Karpas-422 (cell line): ENCODE results near the gene DOCK11. TPM values are rescaled to one million over a fixed set of nuclear protein-coding genes. Genes with fewer than 3 reads are reported as not detected.

Source experiments
- DNase-seq: peaks from one replicate; pipeline ENCODE4 v3.0.0-alpha.2; 2015
- H2AFZ ChIP-seq: fragments of 200-600 bp; sonication (generic); 2 replicates; pipeline ENCODE4 v1.6.1; 2014; ENCODE audit warnings: antibody characterized with exemption, low read length, mixed read lengths
- H3K27ac ChIP-seq: fragments of 200-600 bp; sonication (generic); 2 replicates; pipeline ENCODE4 v1.5.1; 2014; ENCODE audit warnings: mild to moderate bottlenecking, low read length, moderate library complexity
- H3K27me3 ChIP-seq: fragments of 200-600 bp; sonication (generic); 2 replicates; pipeline ENCODE4 v1.6.1; 2014; ENCODE audit warnings: low read length, mixed read lengths
- H3K36me3 ChIP-seq: fragments of 200-600 bp; sonication (generic); 2 replicates; pipeline ENCODE4 v1.6.1; 2014; ENCODE audit warnings: low read length, mixed read lengths; ENCODE audit not compliant: insufficient read depth
- H3K4me1 ChIP-seq: fragments of 200-600 bp; sonication (generic); 2 replicates; pipeline ENCODE4 v1.6.1; 2014; ENCODE audit warnings: mild to moderate bottlenecking, low read length, mixed read lengths
- H3K4me2 ChIP-seq: fragments of 200-600 bp; sonication (generic); 2 replicates; pipeline ENCODE4 v1.6.1; 2014; ENCODE audit warnings: low read length, low read depth, mild to moderate bottlenecking; ENCODE audit not compliant: poor library complexity, severe bottlenecking
- H3K4me3 ChIP-seq: fragments of 200-600 bp; sonication (generic); 2 replicates; pipeline ENCODE4 v1.5.1; 2014; ENCODE audit warnings: mild to moderate bottlenecking, antibody characterized with exemption, low read length, mixed read lengths
- H3K79me2 ChIP-seq: fragments of 200-600 bp; sonication (generic); 2 replicates; pipeline ENCODE4 v1.6.1; 2014; ENCODE audit warnings: mild to moderate bottlenecking, low read length, mixed read lengths
- H3K9ac ChIP-seq: fragments of 200-600 bp; sonication (generic); 2 replicates; pipeline ENCODE4 v1.6.0; 2014; ENCODE audit warnings: low read length
- H3K9me2 ChIP-seq: fragments of 200-600 bp; sonication (generic), shearing (Covaris generic); replicated peaks from 2 replicates; pipeline ENCODE4 v1.6.0; 2014; ENCODE audit warnings: mild to moderate bottlenecking, low read length, moderate library complexity; ENCODE audit not compliant: insufficient read depth
- H3K9me3 ChIP-seq: fragments of 300-700, 200-600 bp; sonication (generic); 2 replicates; pipeline ENCODE4 v1.6.1; 2014; ENCODE audit warnings: low read length, mixed read lengths
- H4K20me1 ChIP-seq: fragments of 200-600 bp; sonication (generic); 2 replicates; pipeline ENCODE4 v1.6.1; 2014; ENCODE audit warnings: mild to moderate bottlenecking, antibody characterized with exemption, low read length, low read depth; ENCODE audit not compliant: insufficient read depth
- total RNA-seq: library from RNA; depleted of rRNA; stranded (reverse); fragments of >200 nt; shearing (Covaris generic); gene quantifications from 2 replicates; pipeline ENCODE4 v1.2.3, GENCODE V29; 2014; ENCODE audit warnings: low replicate concordance

DOCK11 gene
- total RNA-seq, 1 experiment from 2014 or later: 70.5 TPM

- peak overlapping the region; percentile 51 for H3K4me2 ChIP-seq
- peak; percentile 43 for DNase-seq
Observed at GRCh38 chrX:118528071-118528737, 32.6 kb downstream of the DOCK11 start.

GRCh38 chrX:118530219-118530911 lies 34.8 kb downstream of the DOCK11 start:
- Histone ChIP-seq H3K4me1 (peaks cover 72% of the 10 kb centered on the region), H3K4me2 (peak overlapping the region; percentile 38)

More at GRCh38 chrX:118528071-118528737, 32.6 kb downstream of the DOCK11 start:
- peaks cover 72% of the 10 kb centered on the region for H3K79me2 ChIP-seq
- H3K4me1 ChIP-seq: peaks cover 50% of the 10 kb centered on the region
- H3K4me3 ChIP-seq: peak overlapping the region; percentile 53
- H3K9me2 ChIP-seq: no peaks in the 10 kb centered on the region
- no peaks in the 10 kb centered on the region for H3K9me3 ChIP-seq
- H2AFZ ChIP-seq: no peak overlapping the region
- no peaks in the 10 kb centered on the region for H3K36me3 ChIP-seq
- no peaks in the 10 kb centered on the region for H4K20me1 ChIP-seq
- peak overlapping the region; percentile 56 for H3K9ac ChIP-seq
- no peaks in the 10 kb centered on the region for H3K27me3 ChIP-seq
- H3K27ac ChIP-seq: peak overlapping the region; percentile 52

GRCh38 chrX:118534716-118535493 lies 39.3 kb downstream of the DOCK11 start:
- Histone ChIP-seq H3K79me2 (peaks cover 67% of the 10 kb centered on the region), H3K27ac (peak overlapping the region; percentile 84), H3K9me3 (no peaks in the 10 kb centered on the region), H3K9ac (no peak overlapping the region), H3K27me3 (no peaks in the 10 kb centered on the region), H3K9me2 (no peaks in the 10 kb centered on the region), H2AFZ (no peak overlapping the region), H3K4me3 (no peak overlapping the region), H3K4me2 (peak overlapping the region; percentile 68), H3K36me3 (no peaks in the 10 kb centered on the region), H4K20me1 (no peaks in the 10 kb centered on the region), H3K4me1 (peaks cover 68% of the 10 kb centered on the region)
- DNase-seq: no peak

More at GRCh38 chrX:118530219-118530911, 34.8 kb downstream of the DOCK11 start:
- Histone ChIP-seq H3K36me3 (no peaks in the 10 kb centered on the region), H3K9me3 (no peaks in the 10 kb centered on the region), H3K4me3 (no peak overlapping the region), H2AFZ (no peak overlapping the region), H4K20me1 (no peaks in the 10 kb centered on the region), H3K9ac (peak overlapping the region; percentile 24; the same call in 1 of the 2 replicates), H3K27me3 (no peaks in the 10 kb centered on the region), H3K27ac (peak overlapping the region; percentile 55), H3K9me2 (no peaks in the 10 kb centered on the region), H3K79me2 (peaks cover 69% of the 10 kb centered on the region)
- DNase-seq: peak; percentile 38

- no peak overlapping the region for H2AFZ ChIP-seq
- peak overlapping the region; percentile 37 for H3K9ac ChIP-seq
- DNase-seq: no peak
Observed at GRCh38 chrX:118536204-118536603, 40.6 kb downstream of the DOCK11 start.

GRCh38 chrX:118536687-118537461 lies 41.3 kb downstream of the DOCK11 start:
- peak overlapping the region; percentile 84 for H3K27ac ChIP-seq
- no peaks in the 10 kb centered on the region for H3K9me3 ChIP-seq
- no peaks in the 10 kb centered on the region for H3K36me3 ChIP-seq
- peaks cover 55% of the 10 kb centered on the region for H3K4me1 ChIP-seq
- no peak overlapping the region for H2AFZ ChIP-seq
- H3K4me3 ChIP-seq: peak overlapping the region; percentile 49
- peak; percentile 81 for DNase-seq
- H3K27me3 ChIP-seq: no peaks in the 10 kb centered on the region
- peak overlapping the region; percentile 68 for H3K4me2 ChIP-seq
- no peaks in the 10 kb centered on the region for H4K20me1 ChIP-seq
- no peaks in the 10 kb centered on the region for H3K9me2 ChIP-seq
- peak overlapping the region; percentile 37 for H3K9ac ChIP-seq
- peaks cover 68% of the 10 kb centered on the region for H3K79me2 ChIP-seq

More at GRCh38 chrX:118536204-118536603, 40.6 kb downstream of the DOCK11 start:
- H4K20me1 ChIP-seq: no peaks in the 10 kb centered on the region
- H3K79me2 ChIP-seq: peaks cover 65% of the 10 kb centered on the region
- H3K9me2 ChIP-seq: no peaks in the 10 kb centered on the region
- H3K36me3 ChIP-seq: no peaks in the 10 kb centered on the region
- peaks cover 55% of the 10 kb centered on the region for H3K4me1 ChIP-seq
- no peaks in the 10 kb centered on the region for H3K27me3 ChIP-seq
- H3K27ac ChIP-seq: peak overlapping the region; percentile 84
- peak overlapping the region; percentile 49 for H3K4me3 ChIP-seq
- no peaks in the 10 kb centered on the region for H3K9me3 ChIP-seq
- H3K4me2 ChIP-seq: peak overlapping the region; percentile 68

- H3K27me3 ChIP-seq: no peaks in the 10 kb centered on the region
- no peak overlapping the region for H3K4me3 ChIP-seq
- no peak overlapping the region for H3K9ac ChIP-seq
- H4K20me1 ChIP-seq: no peaks in the 10 kb centered on the region
- H3K79me2 ChIP-seq: peaks cover 66% of the 10 kb centered on the region
- no peak overlapping the region for H3K27ac ChIP-seq
- H3K4me1 ChIP-seq: peaks cover 53% of the 10 kb centered on the region
- no peaks in the 10 kb centered on the region for H3K9me2 ChIP-seq
- H3K36me3 ChIP-seq: no peaks in the 10 kb centered on the region
- no peak overlapping the region for H2AFZ ChIP-seq
- DNase-seq: no peak
- no peaks in the 10 kb centered on the region for H3K9me3 ChIP-seq
- peak overlapping the region; percentile 68 for H3K4me2 ChIP-seq
Observed at GRCh38 chrX:118538386-118538785, 42.8 kb downstream of the DOCK11 start.

GRCh38 chrX:118540342-118540741 lies 44.7 kb downstream of the DOCK11 start:
- no peak for DNase-seq
- no peak overlapping the region for H3K4me3 ChIP-seq
- no peak overlapping the region for H3K27ac ChIP-seq
- no peaks in the 10 kb centered on the region for H3K27me3 ChIP-seq
- H2AFZ ChIP-seq: no peak overlapping the region
- no peak overlapping the region for H3K9ac ChIP-seq
- no peaks in the 10 kb centered on the region for H4K20me1 ChIP-seq
- H3K79me2 ChIP-seq: peaks cover 52% of the 10 kb centered on the region
- H3K4me1 ChIP-seq: peaks cover 33% of the 10 kb centered on the region
- H3K36me3 ChIP-seq: no peaks in the 10 kb centered on the region
- no peak overlapping the region for H3K4me2 ChIP-seq
- no peaks in the 10 kb centered on the region for H3K9me3 ChIP-seq
- H3K9me2 ChIP-seq: no peaks in the 10 kb centered on the region
